Prostate gland (tissue), 2 donors: ENCODE data around the gene BASP1.

Experiments
- POLR2A ChIP-seq: fragments of 450-650 bp; IDR thresholded peaks from one replicate; pipeline ENCODE4 v1.6.1; 2016; ENCODE audit warnings: antibody characterized with exemption, mild to moderate bottlenecking
- POLR2AphosphoS5 ChIP-seq: sonication (generic); formaldehyde crosslinking; IDR thresholded peaks from one replicate; pipeline ENCODE4 v1.6.1; 2017; ENCODE audit warnings: antibody characterized with exemption
- TF ChIP-seq, protein P1 (sequence below), 4 experiments: fragments of 200-600 bp in 2 of 4; fragments of 450-650 bp in 2 of 4; sonication (generic) in 2 of 4; IDR thresholded peaks; 1 replicate in 3 of 4; 2 replicates in 1 of 4; pipeline ENCODE4 v1.5.1; 2016 to 2019; ENCODE audit warnings: antibody characterized with exemption in 4 of 4, mild to moderate bottlenecking in 2 of 4, moderate library complexity in 2 of 4

DNA sequence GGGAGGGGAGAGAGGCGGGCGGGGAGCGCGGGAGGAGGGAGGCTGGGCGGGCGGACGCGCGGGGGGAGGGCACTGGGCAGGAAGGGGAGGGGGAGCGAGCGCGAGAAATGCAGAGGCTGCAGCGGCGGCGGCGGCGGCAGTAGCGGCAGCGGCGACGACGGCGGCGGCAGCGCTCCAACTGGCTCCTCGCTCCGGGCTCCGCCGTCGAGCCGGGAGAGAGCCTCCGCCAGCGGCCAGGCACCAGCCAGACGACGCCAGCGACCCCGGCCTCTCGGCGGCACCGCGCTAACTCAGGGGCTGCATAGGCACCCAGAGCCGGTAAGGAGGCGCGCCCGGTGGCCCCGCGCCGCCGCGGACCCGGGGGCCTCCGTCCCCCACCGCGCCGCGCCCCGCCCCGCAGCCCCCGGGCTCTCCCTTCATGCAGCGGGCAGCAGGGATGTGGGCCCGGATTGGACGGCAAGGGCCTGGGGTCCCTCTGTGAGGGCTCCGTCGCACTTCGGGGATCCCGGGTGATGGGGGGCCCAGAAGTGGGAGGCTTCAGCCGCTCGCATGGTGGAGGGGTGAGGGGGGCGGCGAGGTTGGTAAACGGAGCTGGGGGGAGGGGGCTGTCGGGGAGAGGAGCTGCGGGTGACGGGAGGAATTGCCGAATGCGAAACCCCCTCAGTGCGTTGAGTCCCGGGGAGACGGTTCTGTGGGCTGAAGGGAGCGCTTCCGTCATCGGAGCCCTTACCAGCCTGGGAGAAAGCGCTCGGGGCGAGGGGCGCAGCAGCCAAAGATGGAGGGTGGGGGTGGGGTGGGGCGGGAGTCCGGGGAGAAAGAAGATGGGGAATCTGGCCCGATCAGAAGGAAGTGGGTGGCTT is at the start of gene BASP1:
- TF ChIP-seq, protein P1, sequence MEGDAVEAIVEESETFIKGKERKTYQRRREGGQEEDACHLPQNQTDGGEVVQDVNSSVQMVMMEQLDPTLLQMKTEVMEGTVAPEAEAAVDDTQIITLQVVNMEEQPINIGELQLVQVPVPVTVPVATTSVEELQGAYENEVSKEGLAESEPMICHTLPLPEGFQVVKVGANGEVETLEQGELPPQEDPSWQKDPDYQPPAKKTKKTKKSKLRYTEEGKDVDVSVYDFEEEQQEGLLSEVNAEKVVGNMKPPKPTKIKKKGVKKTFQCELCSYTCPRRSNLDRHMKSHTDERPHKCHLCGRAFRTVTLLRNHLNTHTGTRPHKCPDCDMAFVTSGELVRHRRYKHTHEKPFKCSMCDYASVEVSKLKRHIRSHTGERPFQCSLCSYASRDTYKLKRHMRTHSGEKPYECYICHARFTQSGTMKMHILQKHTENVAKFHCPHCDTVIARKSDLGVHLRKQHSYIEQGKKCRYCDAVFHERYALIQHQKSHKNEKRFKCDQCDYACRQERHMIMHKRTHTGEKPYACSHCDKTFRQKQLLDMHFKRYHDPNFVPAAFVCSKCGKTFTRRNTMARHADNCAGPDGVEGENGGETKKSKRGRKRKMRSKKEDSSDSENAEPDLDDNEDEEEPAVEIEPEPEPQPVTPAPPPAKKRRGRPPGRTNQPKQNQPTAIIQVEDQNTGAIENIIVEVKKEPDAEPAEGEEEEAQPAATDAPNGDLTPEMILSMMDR (IDR thresholded peaks at IDR 0.05), result no peak
- TF ChIP-seq POLR2A (peak; percentile 69), POLR2AphosphoS5 (peak; percentile 8)
